Measurements from ENCODE around the gene SNAP29.

Gene SNAP29

DNA sequence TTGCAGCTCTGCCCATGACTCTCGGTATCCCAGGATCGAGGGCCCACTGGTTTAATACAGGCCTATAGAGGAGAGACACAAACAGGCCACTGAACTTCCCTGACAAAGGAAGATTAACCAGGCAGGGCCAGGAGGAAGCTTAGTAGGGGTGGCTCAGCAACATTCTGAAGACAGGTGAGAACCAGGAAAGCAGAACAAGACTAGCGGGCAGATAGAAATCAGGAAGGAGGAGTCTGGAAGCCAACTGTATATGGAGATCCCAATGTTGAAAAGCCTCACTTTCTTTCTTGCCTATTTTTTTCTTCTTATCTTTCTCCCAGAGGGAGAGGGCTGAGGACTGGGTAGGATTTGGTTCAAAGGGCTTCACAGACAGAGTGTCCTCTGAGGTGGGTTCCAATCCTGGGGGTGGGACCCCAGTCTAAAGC lies 5.6 kb upstream of the SNAP29 start:
- Histone ChIP-seq H3K9me3 (ENCODE audit: severe bottlenecking) (no peaks in the 10 kb centered on the region), H3K36me3 (ENCODE audit: low read depth) (no peaks in the 10 kb centered on the region), H3K4me1 (ENCODE audit: insufficient read depth, poor library complexity, severe bottlenecking) (no peaks in the 10 kb centered on the region), H3K27ac (ENCODE audit: poor library complexity, severe bottlenecking) (no peak overlapping the region), H3K27me3 (ENCODE audit: insufficient read depth, poor library complexity, severe bottlenecking) (no peaks in the 10 kb centered on the region), H3K4me3 (ENCODE audit: severe bottlenecking) (no peak overlapping the region)
- DNase-seq (ENCODE audit: low spot score) = no peak
- TF ChIP-seq, protein P1, sequence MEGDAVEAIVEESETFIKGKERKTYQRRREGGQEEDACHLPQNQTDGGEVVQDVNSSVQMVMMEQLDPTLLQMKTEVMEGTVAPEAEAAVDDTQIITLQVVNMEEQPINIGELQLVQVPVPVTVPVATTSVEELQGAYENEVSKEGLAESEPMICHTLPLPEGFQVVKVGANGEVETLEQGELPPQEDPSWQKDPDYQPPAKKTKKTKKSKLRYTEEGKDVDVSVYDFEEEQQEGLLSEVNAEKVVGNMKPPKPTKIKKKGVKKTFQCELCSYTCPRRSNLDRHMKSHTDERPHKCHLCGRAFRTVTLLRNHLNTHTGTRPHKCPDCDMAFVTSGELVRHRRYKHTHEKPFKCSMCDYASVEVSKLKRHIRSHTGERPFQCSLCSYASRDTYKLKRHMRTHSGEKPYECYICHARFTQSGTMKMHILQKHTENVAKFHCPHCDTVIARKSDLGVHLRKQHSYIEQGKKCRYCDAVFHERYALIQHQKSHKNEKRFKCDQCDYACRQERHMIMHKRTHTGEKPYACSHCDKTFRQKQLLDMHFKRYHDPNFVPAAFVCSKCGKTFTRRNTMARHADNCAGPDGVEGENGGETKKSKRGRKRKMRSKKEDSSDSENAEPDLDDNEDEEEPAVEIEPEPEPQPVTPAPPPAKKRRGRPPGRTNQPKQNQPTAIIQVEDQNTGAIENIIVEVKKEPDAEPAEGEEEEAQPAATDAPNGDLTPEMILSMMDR (IDR thresholded peaks at IDR 0.05; ENCODE audit: poor library complexity, severe bottlenecking) = no peak
- ATAC-seq (ENCODE audit: low read depth) = no peak

DNA sequence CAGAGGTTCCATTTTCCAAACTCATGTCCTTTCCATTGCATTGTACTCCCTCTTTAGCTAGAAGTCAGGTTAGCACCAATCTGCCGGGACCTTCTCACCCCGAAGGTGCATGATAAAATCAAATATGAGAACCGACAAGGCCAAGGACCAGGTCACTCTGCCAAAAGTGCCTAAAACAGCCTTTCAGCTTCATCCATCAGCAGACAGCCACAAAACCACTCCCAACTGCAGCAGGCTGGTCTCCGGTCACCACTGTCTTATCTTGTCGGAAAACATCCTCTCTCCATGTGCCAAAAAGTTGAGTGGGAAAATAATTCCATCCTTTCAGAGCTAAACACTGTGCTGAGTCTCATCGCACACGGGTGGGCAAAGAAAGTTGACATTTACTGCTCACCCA lies 1.6 kb upstream of the SNAP29 start:
- H3K36me3 ChIP-seq (ENCODE audit: low read depth) = no peaks in the 10 kb centered on the region
- no peak overlapping the region for H3K27ac ChIP-seq (ENCODE audit: poor library complexity, severe bottlenecking)
- H3K9me3 ChIP-seq (ENCODE audit: severe bottlenecking) = no peaks in the 10 kb centered on the region
- DNase-seq (ENCODE audit: low spot score) = no peak
- ATAC-seq (ENCODE audit: low read depth) = no peak
- H3K27me3 ChIP-seq (ENCODE audit: insufficient read depth, poor library complexity, severe bottlenecking) = no peaks in the 10 kb centered on the region
- peaks cover 2% of the 10 kb centered on the region for H3K4me1 ChIP-seq (ENCODE audit: insufficient read depth, poor library complexity, severe bottlenecking)
- TF ChIP-seq, protein P1 (IDR thresholded peaks at IDR 0.05; ENCODE audit: poor library complexity, severe bottlenecking) = no peak
- H3K4me3 ChIP-seq (ENCODE audit: severe bottlenecking) = peak overlapping the region; percentile 82

DNA sequence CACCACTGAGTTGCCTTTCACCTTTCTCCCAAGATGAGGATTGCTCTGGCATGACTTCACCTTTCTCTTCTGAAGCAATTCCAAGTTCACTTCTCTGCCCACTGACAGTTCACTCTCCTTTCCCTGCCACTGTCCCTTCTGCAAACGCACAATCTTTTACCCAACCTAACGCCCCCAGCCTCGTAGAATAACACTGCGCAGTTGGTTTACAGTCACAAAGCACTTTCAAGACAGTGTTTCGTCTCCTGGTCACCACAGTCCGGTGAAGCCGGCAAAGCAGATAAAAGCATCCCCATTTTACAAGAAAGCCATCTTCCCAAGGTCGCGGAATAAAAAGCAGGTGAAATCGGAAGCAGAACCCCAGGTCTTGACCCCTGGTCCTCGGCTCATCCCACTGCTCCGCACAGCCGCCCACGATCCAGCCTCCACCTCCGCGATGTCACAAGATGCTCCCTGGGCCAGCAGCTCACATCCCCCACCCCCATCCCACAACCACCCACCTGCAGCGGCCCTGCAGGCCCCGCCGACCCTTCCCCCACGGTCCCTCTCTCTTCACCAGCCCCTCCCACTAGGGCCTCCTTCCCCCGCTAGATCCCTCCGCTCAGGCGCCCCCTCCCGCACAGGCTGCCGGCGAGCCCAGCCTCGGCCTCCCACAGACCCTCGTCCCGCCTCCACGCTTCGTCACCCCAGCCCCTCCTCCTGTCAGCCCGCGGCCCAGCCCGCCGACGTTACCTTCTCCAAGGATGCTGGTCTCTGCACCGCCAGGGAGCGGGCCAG lies 781 bp upstream of the SNAP29 start:
- H3K4me1 ChIP-seq (ENCODE audit: insufficient read depth, poor library complexity, severe bottlenecking) = peaks cover 2% of the 10 kb centered on the region
- H3K36me3 ChIP-seq (ENCODE audit: low read depth) = no peaks in the 10 kb centered on the region
- no peaks in the 10 kb centered on the region for H3K9me3 ChIP-seq (ENCODE audit: severe bottlenecking)
- peak; percentile 81 for DNase-seq (ENCODE audit: low spot score)
- peak; percentile 68 for ATAC-seq (ENCODE audit: low read depth)
- TF ChIP-seq, protein P1 (IDR thresholded peaks at IDR 0.05; ENCODE audit: poor library complexity, severe bottlenecking) = no peak
- peak overlapping the region; percentile 23 for H3K27ac ChIP-seq (ENCODE audit: poor library complexity, severe bottlenecking)
- H3K27me3 ChIP-seq (ENCODE audit: insufficient read depth, poor library complexity, severe bottlenecking) = no peaks in the 10 kb centered on the region
- H3K4me3 ChIP-seq (ENCODE audit: severe bottlenecking) = peak overlapping the region; percentile 82

- Histone ChIP-seq H3K4me1 (ENCODE audit: insufficient read depth, poor library complexity, severe bottlenecking) (peaks cover 2% of the 10 kb centered on the region), H3K27me3 (ENCODE audit: insufficient read depth, poor library complexity, severe bottlenecking) (no peaks in the 10 kb centered on the region), H3K4me3 (ENCODE audit: severe bottlenecking) (peak overlapping the region; percentile 82), H3K36me3 (ENCODE audit: low read depth) (no peaks in the 10 kb centered on the region), H3K9me3 (ENCODE audit: severe bottlenecking) (no peaks in the 10 kb centered on the region), H3K27ac (ENCODE audit: poor library complexity, severe bottlenecking) (peak overlapping the region; percentile 7)
- DNase-seq (ENCODE audit: low spot score) = no peak
- ATAC-seq (ENCODE audit: low read depth) = no peak
- TF ChIP-seq, protein P1 (IDR thresholded peaks at IDR 0.05; ENCODE audit: poor library complexity, severe bottlenecking) = no peak
Measured at GRCh38 chr22:20859615-20860014, 808 bp downstream of the SNAP29 start.

DNA sequence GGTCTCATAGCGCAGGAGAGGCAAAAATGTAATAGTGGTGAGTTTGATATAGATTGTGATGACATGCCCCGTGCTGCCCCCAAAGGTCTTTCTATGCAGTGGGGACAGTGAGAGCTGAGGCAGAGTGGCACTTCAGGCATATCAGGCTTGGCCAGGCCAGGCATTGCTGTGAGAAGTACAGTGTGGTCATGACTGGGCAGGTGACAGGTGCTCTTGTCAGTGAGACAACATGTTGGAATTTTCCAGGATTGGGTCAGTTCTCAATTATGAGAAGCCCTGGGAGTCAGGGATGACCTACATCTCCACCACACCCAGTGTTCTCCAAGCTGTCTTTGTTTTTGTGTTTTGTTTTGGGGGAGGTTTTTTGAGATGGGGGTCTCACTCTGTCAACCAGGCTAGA lies 3.7 kb downstream of the SNAP29 start:
- no peaks in the 10 kb centered on the region for H3K9me3 ChIP-seq (ENCODE audit: severe bottlenecking)
- peaks cover 2% of the 10 kb centered on the region for H3K4me1 ChIP-seq (ENCODE audit: insufficient read depth, poor library complexity, severe bottlenecking)
- no peaks in the 10 kb centered on the region for H3K36me3 ChIP-seq (ENCODE audit: low read depth)
- TF ChIP-seq, protein P1 (IDR thresholded peaks at IDR 0.05; ENCODE audit: poor library complexity, severe bottlenecking) = no peak
- H3K4me3 ChIP-seq (ENCODE audit: severe bottlenecking) = no peak overlapping the region
- no peak for ATAC-seq (ENCODE audit: low read depth)
- no peak for DNase-seq (ENCODE audit: low spot score)
- H3K27me3 ChIP-seq (ENCODE audit: insufficient read depth, poor library complexity, severe bottlenecking) = no peaks in the 10 kb centered on the region
- no peak overlapping the region for H3K27ac ChIP-seq (ENCODE audit: poor library complexity, severe bottlenecking)
